Osteoblast (primary cell): Measurements from ENCODE around the gene SPTB. TPM values are rescaled to one million over a fixed set of nuclear protein-coding genes. Genes with fewer than 3 reads are reported as not detected.

Experiments used
- DNase-seq: peaks from one replicate; pipeline ENCODE4 v3.0.0; 2011; ENCODE audit warnings: low spot score, mixed read lengths; ENCODE audit not compliant: insufficient read length; ENCODE audit errors: missing footprints
- H2AFZ ChIP-seq: 2 replicates; pipeline ENCODE4 v1.6.0; 2011; ENCODE audit warnings: mild to moderate bottlenecking, low read length
- H3K27ac ChIP-seq: 2 replicates; pipeline ENCODE4 v1.5.1; 2011; ENCODE audit warnings: mild to moderate bottlenecking, low read depth, low read length, moderate library complexity
- H3K27me3 ChIP-seq: 2 replicates; pipeline ENCODE4 v1.6.0; 2012; ENCODE audit warnings: mild to moderate bottlenecking, control low read depth, inconsistent platforms, low read length, moderate library complexity; ENCODE audit not compliant: insufficient read depth
- H3K36me3 ChIP-seq: 2 replicates; pipeline ENCODE4 v1.5.1; 2011; ENCODE audit warnings: mild to moderate bottlenecking, low read length, control low read depth, moderate library complexity; ENCODE audit not compliant: insufficient read depth
- H3K4me1 ChIP-seq: 2 replicates; pipeline ENCODE4 v1.5.1; 2011; ENCODE audit warnings: mild to moderate bottlenecking, low read length, control low read depth, moderate library complexity; ENCODE audit not compliant: insufficient read depth
- H3K4me2 ChIP-seq: 2 replicates; pipeline ENCODE4 v1.6.0; 2011; ENCODE audit warnings: mild to moderate bottlenecking, low read length; ENCODE audit not compliant: insufficient read depth
- H3K4me3 ChIP-seq: fragments of 200-600 bp; sonication (generic); 3 replicates; pipeline ENCODE4 v1.5.1; 2012; ENCODE audit warnings: mild to moderate bottlenecking, low read length, inconsistent platforms; ENCODE audit not compliant: insufficient read depth
- H3K79me2 ChIP-seq: 2 replicates; pipeline ENCODE4 v1.6.0; 2012; ENCODE audit warnings: mild to moderate bottlenecking, low read length, control low read depth, inconsistent platforms; ENCODE audit not compliant: insufficient read depth
- H3K9me3 ChIP-seq: 2 replicates; pipeline ENCODE4 v1.5.1; 2011; ENCODE audit warnings: low read depth, low read length, control low read depth
- H4K20me1 ChIP-seq: 2 replicates; pipeline ENCODE4 v1.6.0; 2012; ENCODE audit warnings: mild to moderate bottlenecking, low read length, control low read depth; ENCODE audit not compliant: insufficient read depth
- CTCF ChIP-seq: IDR thresholded peaks from 2 replicates; pipeline ENCODE4 v1.5.1; 2011; ENCODE audit warnings: mild to moderate bottlenecking, low read depth, low read length, moderate library complexity; ENCODE audit errors: extremely low read depth
- total RNA-seq: library from RNA; depleted of rRNA; stranded (reverse); fragments of >200 nt; gene quantifications from 2 replicates; pipeline ENCODE4 v1.2.3, GENCODE V29; 2012

Gene SPTB
- total RNA-seq, 1 donor, result under 0.01 TPM

- no peak for TF ChIP-seq CTCF
- Histone ChIP-seq H4K20me1 (no peaks in the 10 kb centered on the region), H3K4me1 (peaks cover 7% of the 10 kb centered on the region), H3K9me3 (no peaks in the 10 kb centered on the region), H2AFZ (no peak overlapping the region), H3K27ac (no peak overlapping the region), H3K4me3 (no peak overlapping the region), H3K4me2 (no peak overlapping the region), H3K27me3 (no peaks in the 10 kb centered on the region), H3K36me3 (no peaks in the 10 kb centered on the region), H3K79me2 (peaks cover 7% of the 10 kb centered on the region)
- no peak for DNase-seq
Measured at GRCh38 chr14:64715146-64715627, 164.5 kb downstream of the SPTB start.

- H3K9me3 ChIP-seq, result no peaks in the 10 kb centered on the region
- no peak overlapping the region for H3K27ac ChIP-seq
- H3K4me1 ChIP-seq, result peaks cover under 1% of the 10 kb centered on the region
- no peaks in the 10 kb centered on the region for H4K20me1 ChIP-seq
- H3K79me2 ChIP-seq, result peaks cover 11% of the 10 kb centered on the region
- no peak for TF ChIP-seq CTCF
- no peak for DNase-seq
- H3K27me3 ChIP-seq, result no peaks in the 10 kb centered on the region
- no peak overlapping the region for H3K4me3 ChIP-seq
- no peaks in the 10 kb centered on the region for H3K36me3 ChIP-seq
- no peak overlapping the region for H2AFZ ChIP-seq
- no peak overlapping the region for H3K4me2 ChIP-seq
Measured at GRCh38 chr14:64714432-64715025, 165.2 kb downstream of the SPTB start.

- Histone ChIP-seq H3K9me3 (no peaks in the 10 kb centered on the region), H2AFZ (no peak overlapping the region), H3K27ac (no peak overlapping the region), H3K36me3 (no peaks in the 10 kb centered on the region), H3K4me2 (no peak overlapping the region), H4K20me1 (no peaks in the 10 kb centered on the region), H3K4me1 (no peaks in the 10 kb centered on the region), H3K27me3 (no peaks in the 10 kb centered on the region), H3K79me2 (peaks cover 20% of the 10 kb centered on the region), H3K4me3 (no peak overlapping the region)
- TF ChIP-seq CTCF, result no peak
- DNase-seq, result no peak
Measured at GRCh38 chr14:64713677-64714076, 166.0 kb downstream of the SPTB start.

GRCh38 chr14:64711039-64711438, 168.7 kb downstream of the SPTB start:
- TF ChIP-seq CTCF, result no peak
- Histone ChIP-seq H3K27me3 (no peaks in the 10 kb centered on the region), H4K20me1 (no peaks in the 10 kb centered on the region), H2AFZ (no peak overlapping the region), H3K9me3 (no peaks in the 10 kb centered on the region), H3K4me2 (no peak overlapping the region), H3K4me1 (peaks cover 15% of the 10 kb centered on the region), H3K79me2 (peaks cover 24% of the 10 kb centered on the region), H3K4me3 (no peak overlapping the region), H3K36me3 (no peaks in the 10 kb centered on the region), H3K27ac (no peak overlapping the region)
- no peak for DNase-seq
